Measurements from ENCODE around the gene RNASE1.

The RNASE1 gene

GRCh38 chr14:20807304-20808161 lies 4.9 kb upstream of the RNASE1 start:
- no peak for DNase-seq

DNA sequence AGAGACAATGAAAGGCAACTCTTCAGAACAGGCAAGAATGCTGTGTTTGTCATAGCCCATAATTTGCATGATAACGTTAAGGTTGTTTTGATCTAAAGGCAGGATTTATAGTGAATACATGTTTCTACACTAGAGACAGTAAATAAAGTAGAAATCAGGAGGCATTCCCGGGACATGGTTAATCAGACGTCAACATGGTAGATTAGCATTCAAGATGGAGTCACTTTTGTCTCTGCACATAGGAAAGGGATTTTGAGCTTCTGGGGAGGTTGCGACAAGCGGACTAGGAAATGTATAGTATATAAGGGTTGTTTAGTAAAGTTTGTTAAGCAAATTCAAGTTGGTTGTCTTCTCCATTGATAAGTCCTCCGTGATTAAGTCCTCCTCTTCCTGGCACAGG lies 2.8 kb upstream of the RNASE1 start:
- DNase-seq: no peak

DNA sequence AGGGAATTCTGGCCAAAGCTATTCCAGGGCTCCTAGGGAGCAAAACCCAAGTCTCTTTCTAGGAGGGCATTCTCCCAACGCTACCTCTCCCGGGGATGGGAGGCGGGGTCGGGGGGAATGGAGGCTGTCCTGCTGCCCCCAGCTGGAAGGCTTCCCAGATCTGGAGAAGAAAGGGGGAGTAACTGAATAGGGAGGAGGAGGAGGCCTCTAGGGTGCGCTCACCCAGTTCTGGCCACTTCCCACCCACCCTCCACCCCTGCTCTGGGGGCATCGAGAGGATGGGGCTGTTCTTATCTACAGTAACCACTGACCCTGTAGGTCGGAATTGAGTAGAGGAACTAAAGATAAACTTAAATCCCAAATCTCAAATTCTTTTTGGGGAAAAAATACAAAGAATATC lies 579 bp upstream of the RNASE1 start:
- no peak for DNase-seq

DNA sequence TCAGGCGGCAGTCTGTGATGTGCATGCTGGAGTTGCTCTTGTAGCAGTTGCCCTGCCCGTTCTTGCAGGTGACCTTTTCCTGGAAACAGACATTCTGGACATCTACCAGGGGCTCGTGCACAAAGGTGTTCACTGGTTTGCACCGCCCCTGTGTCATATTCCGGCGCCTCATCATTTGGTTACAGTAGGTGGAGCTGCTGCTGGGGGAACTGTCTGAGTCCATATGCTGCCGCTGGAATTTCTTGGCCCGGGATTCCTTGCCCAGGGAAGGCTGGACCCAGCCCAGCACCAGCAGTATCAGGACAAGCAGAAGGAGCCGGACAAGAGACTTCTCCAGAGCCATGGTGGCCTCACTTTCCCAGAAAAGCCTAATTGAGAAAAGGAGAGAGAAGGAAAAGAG lies 918 bp downstream of the RNASE1 start:
- DNase-seq: no peak

DNA sequence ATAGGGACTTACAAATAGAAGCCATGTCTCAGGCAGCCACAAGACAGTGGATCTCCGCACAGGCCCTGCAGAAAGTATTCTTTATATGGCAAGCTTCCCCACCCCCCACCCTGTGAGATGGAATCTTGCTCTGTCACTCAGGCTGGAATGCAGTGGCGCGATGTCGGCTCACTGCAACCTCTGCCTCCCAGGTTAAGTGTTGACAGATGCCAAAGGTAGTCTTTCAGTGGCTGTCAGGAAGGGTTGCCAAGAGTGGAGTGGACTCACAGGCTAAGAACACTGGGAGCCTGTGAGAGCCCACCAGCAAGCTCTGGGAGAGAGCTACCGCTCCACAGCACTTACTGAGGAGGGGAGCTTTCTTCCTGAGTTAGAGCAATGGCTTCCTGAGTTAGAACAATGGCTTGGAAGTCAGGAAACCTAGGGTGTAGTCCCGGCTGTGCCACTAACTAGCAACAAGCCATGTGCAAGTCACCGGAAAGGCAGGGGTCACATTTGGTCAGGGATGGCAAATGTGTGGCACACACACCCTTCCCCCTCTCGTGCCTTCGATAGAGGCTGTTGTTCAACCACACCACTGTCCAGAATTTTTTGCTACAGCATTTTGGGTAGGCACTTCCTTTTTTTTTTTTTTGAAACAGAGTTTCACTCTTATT lies 2.6 kb downstream of the RNASE1 start:
- DNase-seq: no peak

- no peak for DNase-seq
Measured at GRCh38 chr14:20799456-20799891, 3.2 kb downstream of the RNASE1 start.

- no peak for DNase-seq
Measured at GRCh38 chr14:20798932-20799331, 3.7 kb downstream of the RNASE1 start.

DNA sequence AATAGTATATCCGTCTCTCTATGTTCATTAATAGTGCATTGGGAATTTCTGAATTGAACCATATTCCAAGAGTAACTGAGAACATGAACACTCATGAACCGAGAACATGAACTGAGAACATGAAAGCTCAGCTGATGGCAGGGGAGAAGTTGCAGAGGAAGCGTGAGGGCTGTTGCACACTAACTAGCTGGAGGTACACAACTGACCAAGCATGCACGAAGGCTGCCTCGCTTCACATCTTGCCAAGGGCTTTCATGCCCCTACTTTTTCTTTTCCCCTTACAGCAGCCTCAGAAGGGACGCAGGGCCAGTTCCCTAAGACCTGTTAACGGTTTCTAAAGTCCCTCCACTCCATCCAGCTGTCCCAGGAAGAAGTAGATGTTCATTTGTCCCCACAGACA lies 4.3 kb downstream of the RNASE1 start:
- DNase-seq: no peak

DNA sequence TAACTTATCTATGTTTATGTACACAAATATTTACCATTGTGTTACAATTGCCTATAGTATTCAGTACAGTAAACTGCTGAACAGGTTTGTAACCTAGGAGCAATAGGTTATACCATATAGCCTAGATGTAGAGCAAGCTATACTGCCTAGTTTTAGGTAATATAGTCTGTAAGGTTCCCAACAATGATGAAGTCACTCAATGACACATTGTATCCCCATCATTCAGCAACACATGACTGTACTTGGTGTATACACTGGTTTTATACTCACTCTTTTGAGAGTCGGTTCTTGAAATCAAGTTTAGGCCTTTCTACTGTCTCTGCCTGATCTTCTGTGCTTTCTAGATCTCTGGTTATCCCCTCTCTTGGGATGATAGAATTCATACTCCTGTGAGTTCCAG lies 5.5 kb downstream of the RNASE1 start:
- DNase-seq: no peak

- DNase-seq: no peak
Measured at GRCh38 chr14:20794644-20795369, 7.8 kb downstream of the RNASE1 start.

- DNase-seq: no peak
Measured at GRCh38 chr14:20792556-20792955, 10.1 kb downstream of the RNASE1 start.

- no peak for DNase-seq
Measured at GRCh38 chr14:20791597-20791996, 11.0 kb downstream of the RNASE1 start.

DNA sequence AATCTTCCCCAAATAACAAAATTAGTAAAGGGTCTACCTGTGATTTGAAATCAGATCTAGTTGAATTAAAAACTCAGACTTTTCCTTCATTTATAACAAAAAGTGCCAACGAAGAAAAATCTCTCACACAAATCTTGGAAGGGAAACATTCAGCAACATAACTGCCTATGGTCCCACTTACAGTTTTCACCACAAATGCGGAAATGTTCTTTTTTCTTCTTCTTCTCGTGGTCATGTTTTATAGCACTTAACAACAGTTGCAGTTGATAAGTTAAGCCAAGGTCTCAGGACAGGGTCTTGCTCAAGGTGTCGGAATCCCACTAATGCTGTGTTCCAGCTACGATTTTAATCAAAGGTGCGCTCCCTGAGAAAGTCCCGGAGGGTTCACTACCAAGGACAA lies 11.5 kb downstream of the RNASE1 start:
- DNase-seq: no peak

- no peak for DNase-seq
Measured at GRCh38 chr14:20790464-20791116, 12.1 kb downstream of the RNASE1 start.

- DNase-seq: no peak
Measured at GRCh38 chr14:20789230-20789813, 13.3 kb downstream of the RNASE1 start.

DNA sequence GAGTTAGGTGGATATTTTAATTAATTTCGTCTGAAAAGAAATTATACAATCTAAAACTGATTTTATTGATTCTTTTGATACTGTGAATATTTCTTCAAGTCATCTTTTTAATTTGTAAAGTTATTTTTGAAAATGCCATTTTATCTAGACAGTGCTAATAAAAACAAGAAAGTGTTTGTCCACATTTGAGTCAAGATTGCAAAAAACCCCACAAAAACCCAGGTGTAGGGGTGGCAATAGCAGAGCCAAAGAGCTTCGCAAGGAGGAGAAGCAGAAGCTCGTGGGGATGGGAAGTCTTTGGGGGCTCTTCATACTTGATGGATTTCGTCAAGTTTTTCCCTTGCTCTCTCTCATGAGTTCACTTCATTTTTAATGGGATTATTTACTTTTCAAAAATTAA lies 15.6 kb downstream of the RNASE1 start:
- no peak for DNase-seq

DNA sequence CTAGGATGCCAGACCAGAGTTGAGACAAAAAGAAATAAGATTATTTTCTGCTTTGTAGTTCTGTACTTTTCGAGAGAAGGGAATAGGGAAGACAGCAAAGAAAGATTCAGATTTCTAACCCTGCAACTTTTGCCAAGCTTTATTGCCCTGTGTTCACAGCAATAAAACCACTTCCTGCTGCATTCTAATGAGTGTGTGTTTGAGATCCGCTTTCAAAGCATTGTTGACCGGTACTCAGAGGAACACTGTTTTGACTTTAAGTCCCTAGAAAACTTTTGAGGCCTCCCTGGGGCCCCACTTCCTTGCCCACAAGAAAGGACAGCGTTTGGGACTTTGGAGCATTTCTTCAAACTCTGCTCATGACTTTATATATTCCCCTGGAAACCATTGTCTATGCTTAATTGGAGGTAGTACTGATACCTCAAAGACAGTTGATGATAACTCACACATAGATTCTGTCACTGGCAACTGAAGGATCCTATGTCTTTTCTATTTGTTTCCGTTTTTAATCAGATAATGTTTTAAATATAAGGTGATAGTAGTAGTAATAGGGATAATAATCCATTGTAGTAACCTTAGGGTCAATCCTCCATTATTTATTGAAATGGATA lies 20.3 kb downstream of the RNASE1 start:
- no peak for DNase-seq

GRCh38 chr14:20781803-20782202 lies 20.8 kb downstream of the RNASE1 start:
- no peak for DNase-seq

DNA sequence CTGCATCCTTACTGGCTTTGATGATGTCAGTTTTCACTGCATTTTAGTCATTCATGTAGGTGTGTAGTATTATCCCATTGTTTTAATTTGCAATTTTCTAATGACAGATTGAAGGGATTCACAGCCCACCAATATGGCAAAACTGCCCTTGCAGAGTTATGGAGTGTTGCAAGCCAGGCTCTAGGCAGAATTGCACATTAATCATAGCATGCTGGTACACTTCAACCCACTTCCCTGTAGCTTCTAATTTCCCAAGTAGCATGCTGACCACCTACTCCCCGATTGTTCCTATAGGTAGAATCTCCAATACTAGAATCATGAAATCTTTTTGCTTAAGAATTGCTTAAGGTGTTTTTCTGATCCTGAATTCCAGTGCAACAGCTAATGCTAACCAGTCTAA lies 26.7 kb downstream of the RNASE1 start:
- no peak for DNase-seq

DNA sequence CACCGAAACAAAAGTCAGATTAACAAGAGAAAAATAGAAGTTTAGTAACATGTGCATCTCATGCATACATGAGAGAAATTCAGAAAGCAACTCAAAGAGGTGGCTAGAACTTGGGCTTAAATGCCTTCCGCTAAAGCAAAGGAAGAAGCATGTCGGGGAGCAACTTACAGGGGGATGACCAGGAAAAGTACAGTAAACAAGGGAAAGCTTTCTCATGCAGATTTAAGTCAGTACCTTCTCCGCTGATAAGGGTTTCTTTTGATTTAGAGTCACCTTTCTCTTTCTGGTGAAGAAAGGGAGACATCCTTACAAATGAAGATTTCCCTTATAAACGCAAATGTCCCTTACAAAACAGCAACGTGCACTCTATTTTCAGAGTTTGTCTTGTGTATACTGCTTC lies 27.6 kb downstream of the RNASE1 start:
- no peak for DNase-seq

DNA sequence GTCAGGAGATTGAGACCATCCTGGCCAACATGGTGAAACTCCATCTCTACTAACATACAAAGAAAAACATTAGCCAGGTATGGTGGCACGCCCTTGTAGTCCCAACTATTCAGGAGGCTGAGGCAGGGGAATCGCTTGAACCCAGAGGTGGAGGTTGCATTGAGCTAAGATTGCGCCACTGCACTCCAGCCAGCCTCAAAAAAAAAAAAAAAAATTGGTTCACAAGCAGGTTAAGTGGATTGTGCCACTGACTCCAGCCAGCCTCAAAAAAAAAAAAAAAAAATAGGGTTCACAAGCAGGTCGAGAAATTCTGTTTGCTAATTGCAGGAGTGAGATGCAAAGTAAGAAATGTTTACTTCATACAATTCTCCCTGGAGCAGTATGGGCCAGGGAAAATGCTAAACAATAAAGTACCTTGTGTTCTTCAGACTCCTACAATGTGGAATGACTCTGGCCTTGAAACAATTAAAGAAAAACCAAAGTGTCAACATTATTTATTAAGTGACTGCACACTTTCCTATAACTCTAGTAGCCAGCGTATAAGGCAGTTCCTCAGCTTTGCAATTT lies 28.3 kb downstream of the RNASE1 start:
- DNase-seq: no peak

- DNase-seq: no peak
Measured at GRCh38 chr14:20772650-20773049, 30.0 kb downstream of the RNASE1 start.
